ENCODE measurements around the gene CTSS.

Gene CTSS

GRCh38 chr1:150696590-150696989 is 69.0 kb downstream of the CTSS start:
- DNase-seq: no peak

DNA sequence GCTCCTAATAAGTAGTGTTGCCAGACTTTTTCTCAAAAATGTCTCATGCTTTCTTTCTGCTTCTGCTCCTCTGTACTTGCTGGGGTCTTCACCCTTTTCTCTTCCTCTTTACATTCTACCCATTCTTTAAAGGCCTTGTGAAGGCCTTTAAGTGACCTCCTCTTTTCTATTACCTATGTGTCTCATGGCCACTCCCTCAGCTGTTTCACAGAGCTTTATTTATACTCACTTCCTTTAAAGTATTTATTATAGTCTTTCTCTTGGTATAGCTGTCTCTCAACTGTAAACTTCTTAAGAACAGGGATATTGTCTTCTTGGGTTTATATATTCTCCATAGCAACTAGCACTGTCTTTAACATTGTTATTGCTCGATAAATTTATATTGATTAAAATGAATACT is 69.4 kb downstream of the CTSS start:
- DNase-seq: no peak

DNA sequence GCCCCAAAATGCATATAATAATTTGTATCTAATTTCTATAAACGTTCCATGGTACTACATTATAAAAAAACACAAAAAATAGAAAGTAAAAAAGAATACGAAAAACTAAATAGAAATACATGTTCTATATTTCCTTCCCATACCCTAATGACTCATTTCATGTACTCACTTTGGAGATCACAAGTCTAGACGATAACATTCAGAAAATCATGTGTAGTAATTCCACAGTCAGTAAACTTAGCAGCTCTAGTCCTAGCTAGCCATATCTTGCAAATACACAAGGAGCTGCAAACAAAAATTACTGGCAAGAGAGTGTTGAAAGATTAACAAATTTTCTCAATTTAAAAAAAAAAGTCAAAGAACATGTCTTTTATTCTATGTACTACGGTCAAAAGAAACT is 70.0 kb downstream of the CTSS start:
- no peak for DNase-seq

DNA sequence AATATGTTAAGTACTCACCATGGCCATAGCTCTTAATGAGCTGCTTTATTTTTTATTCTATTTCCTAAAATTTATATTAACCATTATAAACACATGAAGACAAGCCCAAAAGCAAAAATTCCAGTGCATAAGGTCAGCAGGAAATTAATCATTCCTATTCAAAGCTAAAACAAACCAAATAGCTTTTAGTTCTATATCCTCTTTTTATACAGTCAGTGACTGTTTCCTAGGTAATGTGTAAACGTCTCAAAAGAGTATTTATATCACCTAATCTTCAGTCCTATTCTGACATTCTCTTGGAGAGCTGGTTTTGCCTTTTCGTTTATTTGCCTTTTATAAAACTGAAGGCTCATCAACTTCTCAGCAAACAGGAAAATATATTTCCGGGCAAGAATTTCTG is 72.9 kb downstream of the CTSS start:
- no peak for DNase-seq

GRCh38 chr1:150688763-150689162 is 76.8 kb downstream of the CTSS start:
- DNase-seq: no peak

- DNase-seq: no peak
Measured at GRCh38 chr1:150686275-150686674, 79.3 kb downstream of the CTSS start.

- DNase-seq: no peak
Measured at GRCh38 chr1:150683914-150684313, 81.7 kb downstream of the CTSS start.

Measured in activated CD4-positive, alpha-beta T cell treated with anti-CD3 and anti-CD28 coated beads for 1 hour (primary cell).